H1 (cell line): Measurements from ENCODE around the gene CPTP. TPM values are rescaled to one million over a fixed set of nuclear protein-coding genes. Genes with fewer than 3 reads are reported as not detected.

ENCODE experiments used
- ATF3 ChIP-seq: IDR thresholded peaks from 2 replicates; pipeline ENCODE4 v1.6.1; 2011; ENCODE audit warnings: low read depth, mild to moderate bottlenecking, low read length; ENCODE audit not compliant: insufficient read depth
- CBX8 ChIP-seq: fragments of 300-800, 300-1000 bp; sonication (generic); IDR thresholded peaks from 2 replicates; pipeline ENCODE4 v1.7.1; 2016; ENCODE audit warnings: low read depth, low read length, borderline replicate concordance
- CHD1 ChIP-seq: IDR thresholded peaks from 2 replicates; pipeline ENCODE4 v1.6.1; 2012; ENCODE audit warnings: low read depth, low read length, improper control_type of control experiment
- POLR2AphosphoS5 ChIP-seq: IDR thresholded peaks from 2 replicates; pipeline ENCODE4 v1.6.1; 2011; ENCODE audit warnings: low read depth, low read length
- SIX5 ChIP-seq: IDR thresholded peaks from 2 replicates; pipeline ENCODE4 v1.6.1; 2011; ENCODE audit warnings: mild to moderate bottlenecking, low read depth, low read length
- polyA plus RNA-seq, 7 experiments: library from polyadenylated mRNA; depleted of rRNA in 3 of 7; stranded (reverse) in 5 of 7; unstranded in 2 of 7; fragments of >200 nt in 5 of 7; fragments of 200-250 nt in 2 of 7; gene quantifications; 1 replicate in 5 of 7; 2 replicates in 1 of 7; 4 replicates in 1 of 7; pipeline versions ENCODE4 v1.2.1 to v1.2.3, GENCODE V29; 2011 to 2013; ENCODE audit warnings: missing spikeins in 2 of 7, mixed read lengths in 2 of 7
- total RNA-seq: library from RNA; stranded (reverse); fragmentation: NEBNext Ultra II Directional; extraction: Animal tissue kit (Norgen Biotek cat#: 25700); gene quantifications from 2 replicates; pipeline ENCODE4 v1.2.1, GENCODE V29; 2021
- TF ChIP-seq, protein P1 (sequence below): IDR thresholded peaks from 2 replicates; pipeline ENCODE4 v1.6.1; 2011; ENCODE audit warnings: low read length, improper control_type of control experiment
- TF ChIP-seq, protein P2 (sequence below): fragments of 300-600 bp; sonication (generic); IDR thresholded peaks from 2 replicates; pipeline ENCODE4 v1.7.1; 2012; ENCODE audit warnings: low read length, moderate library complexity, mild to moderate bottlenecking, inconsistent platforms; ENCODE audit not compliant: insufficient replicate concordance

CPTP gene
- total and polyA plus RNA-seq, 2 of the 8 experiments (the other 6 are each of a cell fraction or from before 2014, with no cell fraction given), result 8.1 to 10.6 TPM

DNA sequence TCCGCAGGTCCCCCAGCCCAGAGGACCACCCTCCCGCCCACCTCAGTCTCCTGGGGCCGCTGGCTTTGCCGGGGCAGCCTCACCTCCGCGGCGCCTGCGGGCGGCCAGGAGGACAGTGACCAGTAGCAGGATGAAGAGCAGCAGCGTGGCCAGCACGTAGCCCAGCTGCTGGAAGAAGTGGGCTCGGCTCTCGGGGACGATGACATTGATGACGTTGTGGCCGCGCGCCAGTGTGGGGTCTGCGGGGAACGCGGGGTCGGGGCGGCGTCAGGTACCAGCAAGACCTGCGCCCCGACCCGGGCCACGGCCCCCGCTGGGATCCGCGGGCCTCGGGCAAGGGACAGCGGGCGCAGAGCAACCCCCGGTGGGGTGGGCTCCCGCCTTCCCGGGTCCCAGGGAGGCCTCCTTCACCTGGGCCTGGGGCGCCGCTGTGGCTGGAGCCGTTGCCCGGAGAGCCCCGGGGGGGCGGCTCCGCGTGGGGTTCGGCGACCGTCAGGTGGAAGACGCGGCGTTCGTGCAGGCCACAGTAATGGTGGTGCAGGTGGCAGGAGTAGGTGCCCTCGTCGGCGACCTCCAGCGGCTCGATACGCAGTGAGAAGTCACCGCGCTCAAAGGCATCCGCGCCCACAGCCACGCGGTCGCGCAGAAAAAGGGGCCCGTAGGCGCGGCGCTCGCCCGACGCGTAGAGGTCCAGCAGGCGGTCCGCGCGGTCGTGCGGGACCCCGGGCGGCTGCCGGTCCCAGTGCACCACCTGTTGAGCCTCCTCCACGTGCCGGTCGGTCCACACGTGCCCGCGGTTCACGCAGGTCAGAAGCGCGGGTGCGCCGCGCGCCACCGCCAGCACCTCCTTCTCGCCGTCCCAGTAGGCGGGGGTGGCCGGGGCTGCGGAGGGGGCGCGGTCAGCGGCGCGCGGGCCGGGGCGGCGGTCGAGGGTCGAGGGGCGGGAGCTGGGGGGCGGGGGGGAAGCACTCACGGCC, 30.0 kb downstream of the CPTP start (continued):
- no peak for TF ChIP-seq ATF3
- TF ChIP-seq POLR2AphosphoS5, result no peak
- TF ChIP-seq CBX8, result no peak
- TF ChIP-seq SIX5, result no peak
- TF ChIP-seq, protein P1, sequence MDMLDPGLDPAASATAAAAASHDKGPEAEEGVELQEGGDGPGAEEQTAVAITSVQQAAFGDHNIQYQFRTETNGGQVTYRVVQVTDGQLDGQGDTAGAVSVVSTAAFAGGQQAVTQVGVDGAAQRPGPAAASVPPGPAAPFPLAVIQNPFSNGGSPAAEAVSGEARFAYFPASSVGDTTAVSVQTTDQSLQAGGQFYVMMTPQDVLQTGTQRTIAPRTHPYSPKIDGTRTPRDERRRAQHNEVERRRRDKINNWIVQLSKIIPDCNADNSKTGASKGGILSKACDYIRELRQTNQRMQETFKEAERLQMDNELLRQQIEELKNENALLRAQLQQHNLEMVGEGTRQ, result no peak
- TF ChIP-seq, protein P2, sequence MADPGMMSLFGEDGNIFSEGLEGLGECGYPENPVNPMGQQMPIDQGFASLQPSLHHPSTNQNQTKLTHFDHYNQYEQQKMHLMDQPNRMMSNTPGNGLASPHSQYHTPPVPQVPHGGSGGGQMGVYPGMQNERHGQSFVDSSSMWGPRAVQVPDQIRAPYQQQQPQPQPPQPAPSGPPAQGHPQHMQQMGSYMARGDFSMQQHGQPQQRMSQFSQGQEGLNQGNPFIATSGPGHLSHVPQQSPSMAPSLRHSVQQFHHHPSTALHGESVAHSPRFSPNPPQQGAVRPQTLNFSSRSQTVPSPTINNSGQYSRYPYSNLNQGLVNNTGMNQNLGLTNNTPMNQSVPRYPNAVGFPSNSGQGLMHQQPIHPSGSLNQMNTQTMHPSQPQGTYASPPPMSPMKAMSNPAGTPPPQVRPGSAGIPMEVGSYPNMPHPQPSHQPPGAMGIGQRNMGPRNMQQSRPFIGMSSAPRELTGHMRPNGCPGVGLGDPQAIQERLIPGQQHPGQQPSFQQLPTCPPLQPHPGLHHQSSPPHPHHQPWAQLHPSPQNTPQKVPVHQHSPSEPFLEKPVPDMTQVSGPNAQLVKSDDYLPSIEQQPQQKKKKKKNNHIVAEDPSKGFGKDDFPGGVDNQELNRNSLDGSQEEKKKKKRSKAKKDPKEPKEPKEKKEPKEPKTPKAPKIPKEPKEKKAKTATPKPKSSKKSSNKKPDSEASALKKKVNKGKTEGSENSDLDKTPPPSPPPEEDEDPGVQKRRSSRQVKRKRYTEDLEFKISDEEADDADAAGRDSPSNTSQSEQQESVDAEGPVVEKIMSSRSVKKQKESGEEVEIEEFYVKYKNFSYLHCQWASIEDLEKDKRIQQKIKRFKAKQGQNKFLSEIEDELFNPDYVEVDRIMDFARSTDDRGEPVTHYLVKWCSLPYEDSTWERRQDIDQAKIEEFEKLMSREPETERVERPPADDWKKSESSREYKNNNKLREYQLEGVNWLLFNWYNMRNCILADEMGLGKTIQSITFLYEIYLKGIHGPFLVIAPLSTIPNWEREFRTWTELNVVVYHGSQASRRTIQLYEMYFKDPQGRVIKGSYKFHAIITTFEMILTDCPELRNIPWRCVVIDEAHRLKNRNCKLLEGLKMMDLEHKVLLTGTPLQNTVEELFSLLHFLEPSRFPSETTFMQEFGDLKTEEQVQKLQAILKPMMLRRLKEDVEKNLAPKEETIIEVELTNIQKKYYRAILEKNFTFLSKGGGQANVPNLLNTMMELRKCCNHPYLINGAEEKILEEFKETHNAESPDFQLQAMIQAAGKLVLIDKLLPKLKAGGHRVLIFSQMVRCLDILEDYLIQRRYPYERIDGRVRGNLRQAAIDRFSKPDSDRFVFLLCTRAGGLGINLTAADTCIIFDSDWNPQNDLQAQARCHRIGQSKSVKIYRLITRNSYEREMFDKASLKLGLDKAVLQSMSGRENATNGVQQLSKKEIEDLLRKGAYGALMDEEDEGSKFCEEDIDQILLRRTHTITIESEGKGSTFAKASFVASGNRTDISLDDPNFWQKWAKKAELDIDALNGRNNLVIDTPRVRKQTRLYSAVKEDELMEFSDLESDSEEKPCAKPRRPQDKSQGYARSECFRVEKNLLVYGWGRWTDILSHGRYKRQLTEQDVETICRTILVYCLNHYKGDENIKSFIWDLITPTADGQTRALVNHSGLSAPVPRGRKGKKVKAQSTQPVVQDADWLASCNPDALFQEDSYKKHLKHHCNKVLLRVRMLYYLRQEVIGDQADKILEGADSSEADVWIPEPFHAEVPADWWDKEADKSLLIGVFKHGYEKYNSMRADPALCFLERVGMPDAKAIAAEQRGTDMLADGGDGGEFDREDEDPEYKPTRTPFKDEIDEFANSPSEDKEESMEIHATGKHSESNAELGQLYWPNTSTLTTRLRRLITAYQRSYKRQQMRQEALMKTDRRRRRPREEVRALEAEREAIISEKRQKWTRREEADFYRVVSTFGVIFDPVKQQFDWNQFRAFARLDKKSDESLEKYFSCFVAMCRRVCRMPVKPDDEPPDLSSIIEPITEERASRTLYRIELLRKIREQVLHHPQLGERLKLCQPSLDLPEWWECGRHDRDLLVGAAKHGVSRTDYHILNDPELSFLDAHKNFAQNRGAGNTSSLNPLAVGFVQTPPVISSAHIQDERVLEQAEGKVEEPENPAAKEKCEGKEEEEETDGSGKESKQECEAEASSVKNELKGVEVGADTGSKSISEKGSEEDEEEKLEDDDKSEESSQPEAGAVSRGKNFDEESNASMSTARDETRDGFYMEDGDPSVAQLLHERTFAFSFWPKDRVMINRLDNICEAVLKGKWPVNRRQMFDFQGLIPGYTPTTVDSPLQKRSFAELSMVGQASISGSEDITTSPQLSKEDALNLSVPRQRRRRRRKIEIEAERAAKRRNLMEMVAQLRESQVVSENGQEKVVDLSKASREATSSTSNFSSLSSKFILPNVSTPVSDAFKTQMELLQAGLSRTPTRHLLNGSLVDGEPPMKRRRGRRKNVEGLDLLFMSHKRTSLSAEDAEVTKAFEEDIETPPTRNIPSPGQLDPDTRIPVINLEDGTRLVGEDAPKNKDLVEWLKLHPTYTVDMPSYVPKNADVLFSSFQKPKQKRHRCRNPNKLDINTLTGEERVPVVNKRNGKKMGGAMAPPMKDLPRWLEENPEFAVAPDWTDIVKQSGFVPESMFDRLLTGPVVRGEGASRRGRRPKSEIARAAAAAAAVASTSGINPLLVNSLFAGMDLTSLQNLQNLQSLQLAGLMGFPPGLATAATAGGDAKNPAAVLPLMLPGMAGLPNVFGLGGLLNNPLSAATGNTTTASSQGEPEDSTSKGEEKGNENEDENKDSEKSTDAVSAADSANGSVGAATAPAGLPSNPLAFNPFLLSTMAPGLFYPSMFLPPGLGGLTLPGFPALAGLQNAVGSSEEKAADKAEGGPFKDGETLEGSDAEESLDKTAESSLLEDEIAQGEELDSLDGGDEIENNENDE, result no peak
- no peak for TF ChIP-seq CHD1
